GM21717 (cell line): ENCODE measurements around the gene NCAPD2.
"Not testable (repeated sequence)": the region's sequence is repeated elsewhere in the genome, so short reads cannot be mapped to it uniquely, and the experiment has no call there.

ENCODE experiments used
- ATAC-seq: cut with Tn5 transposase; IDR thresholded peaks from one replicate; pipeline ENCODE4 v1.9.1; 2021; ENCODE audit warnings: mild to moderate bottlenecking, moderate library complexity; ENCODE audit not compliant: unreplicated experiment

The NCAPD2 gene

GRCh38 chr12:6548966-6549683 lies 55.2 kb downstream of the NCAPD2 start:
- no peak for ATAC-seq

GRCh38 chr12:6549684-6550151 lies 55.8 kb downstream of the NCAPD2 start:
- ATAC-seq, result no peak

- no peak for ATAC-seq
These were observed 56.6 kb downstream of the NCAPD2 start for GRCh38 chr12:6550294-6551062.

- ATAC-seq, result no peak
These were observed 57.2 kb downstream of the NCAPD2 start for GRCh38 chr12:6551063-6551461.

- ATAC-seq, result no peak
These were observed 57.7 kb downstream of the NCAPD2 start for GRCh38 chr12:6551496-6552139.

GRCh38 chr12:6552140-6552551 lies 58.2 kb downstream of the NCAPD2 start:
- ATAC-seq, result no peak

- ATAC-seq, result no peak
These were observed 59.4 kb downstream of the NCAPD2 start for GRCh38 chr12:6553051-6553868.

- ATAC-seq, result no peak
These were observed 60.5 kb downstream of the NCAPD2 start for GRCh38 chr12:6554168-6555017.

- ATAC-seq, result no peak
These were observed 61.3 kb downstream of the NCAPD2 start for GRCh38 chr12:6555018-6555691.

GRCh38 chr12:6556496-6556817 lies 62.6 kb downstream of the NCAPD2 start:
- ATAC-seq, result not testable (repeated sequence)

GRCh38 chr12:6556857-6557256 lies 63.0 kb downstream of the NCAPD2 start:
- no peak for ATAC-seq

- not testable (repeated sequence) for ATAC-seq
These were observed 64.3 kb downstream of the NCAPD2 start for GRCh38 chr12:6558014-6558760.

- no peak for ATAC-seq
These were observed 65.6 kb downstream of the NCAPD2 start for GRCh38 chr12:6559500-6559899.

- no peak for ATAC-seq
These were observed 66.8 kb downstream of the NCAPD2 start for GRCh38 chr12:6560501-6561205.

- no peak for ATAC-seq
These were observed 69.0 kb downstream of the NCAPD2 start for GRCh38 chr12:6562881-6563280.

GRCh38 chr12:6563448-6564050 lies 69.6 kb downstream of the NCAPD2 start:
- no peak for ATAC-seq

- no peak for ATAC-seq
These were observed 73.3 kb downstream of the NCAPD2 start for GRCh38 chr12:6567112-6567670.
